HepG2 (cell line): Measurements from ENCODE around the gene TP73. TPM values are rescaled to one million over a fixed set of nuclear protein-coding genes. Genes with fewer than 3 reads are reported as not detected.

Experiments
- ARHGAP35 ChIP-seq: sonication (generic); formaldehyde crosslinking; IDR thresholded peaks from 2 replicates; pipeline ENCODE4 v1.9.0; 2022; ENCODE audit warnings: mild to moderate bottlenecking, inconsistent platforms, moderate library complexity, missing genetic modification reagents, borderline replicate concordance
- CCDC6 ChIP-seq: sonication (generic); formaldehyde crosslinking; IDR thresholded peaks from 2 replicates; pipeline ENCODE4 v1.8.1; 2022; ENCODE audit warnings: mild to moderate bottlenecking, missing genetic modification reagents, moderate library complexity
- ETV5 ChIP-seq: IDR thresholded peaks from 2 replicates; pipeline ENCODE4 v1.6.1; 2018; ENCODE audit warnings: missing biosample characterization, missing genetic modification reagents, inconsistent platforms, borderline replicate concordance
- FOSL1 ChIP-seq: sonication (generic); formaldehyde crosslinking; IDR thresholded peaks from 2 replicates; pipeline ENCODE4 v1.9.0; 2021; ENCODE audit warnings: missing genetic modification reagents, borderline replicate concordance
- GLI4 ChIP-seq: sonication (generic); formaldehyde crosslinking; IDR thresholded peaks from 2 replicates; pipeline ENCODE4 v1.5.1; 2020; ENCODE audit warnings: missing genetic modification reagents, mild to moderate bottlenecking, moderate library complexity, borderline replicate concordance
- JUN ChIP-seq: sonication (generic); formaldehyde crosslinking; IDR thresholded peaks from 2 replicates; pipeline ENCODE4 v1.4.0; 2020; ENCODE audit warnings: mild to moderate bottlenecking, missing genetic modification reagents
- KDM6A ChIP-seq: IDR thresholded peaks from 2 replicates; pipeline ENCODE4 v1.6.1; 2016; ENCODE audit warnings: low read depth
- MYPOP ChIP-seq: sonication (generic); formaldehyde crosslinking; IDR thresholded peaks from 2 replicates; pipeline ENCODE4 v1.8.1; 2023; ENCODE audit warnings: mild to moderate bottlenecking, moderate library complexity, missing genetic modification reagents
- NCOR1 ChIP-seq: fragments of 200-600 bp; sonication (generic); IDR thresholded peaks from 2 replicates; pipeline ENCODE4 v1.7.0; 2017; ENCODE audit warnings: antibody characterized with exemption, low read length, borderline replicate concordance
- NFE2 ChIP-seq: sonication (generic); formaldehyde crosslinking; IDR thresholded peaks from 2 replicates; pipeline ENCODE4 v1.4.0; 2020; ENCODE audit warnings: missing genetic modification reagents
- NR3C1 ChIP-seq: sonication (generic); formaldehyde crosslinking; IDR thresholded peaks from 2 replicates; pipeline ENCODE4 v1.4.0; 2020; ENCODE audit warnings: missing genetic modification reagents
- PAXIP1 ChIP-seq: sonication (generic); formaldehyde crosslinking; conservative IDR thresholded peaks from 2 replicates; pipeline ENCODE4 v1.4.0; 2020; ENCODE audit warnings: mild to moderate bottlenecking, missing genetic modification reagents, moderate library complexity
- SALL1 ChIP-seq: sonication (generic); formaldehyde crosslinking; IDR thresholded peaks from 2 replicates; pipeline ENCODE4 v1.8.0; 2022; ENCODE audit warnings: mild to moderate bottlenecking, missing genetic modification reagents
- SYNCRIP ChIP-seq: fragments of 200-400 bp; formaldehyde crosslinking; IDR thresholded peaks from 2 replicates; pipeline ENCODE4 v1.6.1; 2018; ENCODE audit warnings: mild to moderate bottlenecking, low read depth, low read length; ENCODE audit not compliant: insufficient read depth
- TCF12 ChIP-seq, 2 experiments: fragments of 450-650 bp in 1 of 2; sonication (generic) in 1 of 2; formaldehyde crosslinking in 1 of 2; IDR thresholded peaks; 2 replicates each; pipeline versions ENCODE4 v1.6.1 to v1.8.0; 2017 to 2022; ENCODE audit warnings: antibody characterized with exemption in 1 of 2, mild to moderate bottlenecking in 1 of 2, missing genetic modification reagents in 1 of 2, moderate library complexity in 1 of 2
- THRA ChIP-seq: sonication (generic); formaldehyde crosslinking; IDR thresholded peaks from 2 replicates; pipeline ENCODE4 v1.4.0; 2020; ENCODE audit warnings: missing genetic modification reagents, borderline replicate concordance
- ZKSCAN8 ChIP-seq: IDR thresholded peaks from 2 replicates; pipeline ENCODE4 v1.6.1; 2016; ENCODE audit warnings: borderline replicate concordance, missing genetic modification reagents, missing compliant biosample characterization
- ZNF225 ChIP-seq: sonication (generic); formaldehyde crosslinking; IDR thresholded peaks from 2 replicates; pipeline ENCODE4 v1.4.0; 2020; ENCODE audit warnings: mild to moderate bottlenecking, missing genetic modification reagents
- ZNF350 ChIP-seq: sonication (generic); formaldehyde crosslinking; IDR thresholded peaks from 2 replicates; pipeline ENCODE4 v1.4.0; 2020; ENCODE audit warnings: mild to moderate bottlenecking, low read depth, missing genetic modification reagents, borderline replicate concordance
- ZNF616 ChIP-seq: sonication (generic); formaldehyde crosslinking; IDR thresholded peaks from 2 replicates; pipeline ENCODE4 v1.5.0; 2020; ENCODE audit warnings: low read depth, mild to moderate bottlenecking, missing genetic modification reagents
- ZNF720 ChIP-seq: sonication (generic); formaldehyde crosslinking; IDR thresholded peaks from 2 replicates; pipeline ENCODE4 v1.4.0; 2020; ENCODE audit warnings: missing genetic modification reagents
- ZNF761 ChIP-seq: sonication (generic); formaldehyde crosslinking; conservative IDR thresholded peaks from 2 replicates; pipeline ENCODE4 v1.4.0; 2020; ENCODE audit warnings: mild to moderate bottlenecking, missing genetic modification reagents
- ZNF839 ChIP-seq: sonication (generic); formaldehyde crosslinking; IDR thresholded peaks from 2 replicates; pipeline ENCODE4 v1.4.0; 2020; ENCODE audit warnings: missing genetic modification reagents, mild to moderate bottlenecking, borderline replicate concordance
- polyA plus RNA-seq, 8 experiments: library from polyadenylated mRNA; depleted of rRNA in 3 of 8; stranded (reverse) in 7 of 8; unstranded in 1 of 8; fragments of >200 nt; fragmentation: Illumina TruSeq in 4 of 8; extraction: Trizol in 4 of 8; gene quantifications; 2 replicates each; pipeline versions ENCODE4 v1.2.1 to v1.2.3, GENCODE V29; 2011 to 2016; ENCODE audit warnings: low read depth in 4 of 8, missing spikeins in 1 of 8, mixed read lengths in 1 of 8; ENCODE audit not compliant: insufficient read depth in 1 of 8
- total RNA-seq, 5 experiments: library from RNA; depleted of rRNA; stranded (reverse); fragments of >200 nt; fragmentation: Illumina TruSeq; extraction: Trizol; gene quantifications; 2 replicates each; pipeline ENCODE4 v1.2.3, GENCODE V29; 2016; ENCODE audit warnings: low read depth in 1 of 5

TP73 gene
- total and polyA plus RNA-seq, 2 of the 13 experiments (the other 11 are each of a cell fraction or from before 2014, with no cell fraction given): 0.49 to 1.1 TPM

- TF ChIP-seq ZNF839 (CRISPR knock-in tag): no peak
- no peak for TF ChIP-seq JUN
- TF ChIP-seq MYPOP (CRISPR knock-in tag): no peak
- no peak for TF ChIP-seq CCDC6 (CRISPR knock-in tag)
- TF ChIP-seq PAXIP1 (CRISPR knock-in tag): 0 out of 2 replicates have a peak, but pooled peaks have one; percentile 41
- no peak for TF ChIP-seq ZKSCAN8
- peak; percentile 67; the same call in 1 of the 2 replicates for TF ChIP-seq THRA (CRISPR knock-in tag)
- TF ChIP-seq ZNF616 (CRISPR knock-in tag): no peak
- 0 out of 2 replicates have a peak, but pooled peaks have one; percentile 43 for TF ChIP-seq ARHGAP35 (CRISPR knock-in tag)
- TF ChIP-seq ZNF761: 0 out of 2 replicates have a peak, but pooled peaks have one; percentile 30
- no peak for TF ChIP-seq FOSL1 (CRISPR knock-in tag)
- TF ChIP-seq SALL1: peak; percentile 89
- TF ChIP-seq ZNF720: no peak
- TF ChIP-seq ETV5 (CRISPR knock-in tag): 0 out of 2 replicates have a peak, but pooled peaks have one; percentile 25
- TF ChIP-seq NR3C1 (CRISPR knock-in tag): no peak
- TF ChIP-seq SYNCRIP: no peak
- no peak for TF ChIP-seq KDM6A (CRISPR knock-in tag)
- no peak for TF ChIP-seq ZNF225
- no peak for TF ChIP-seq TCF12 (IDR thresholded peaks at IDR 0.05)
- no peak for TF ChIP-seq TCF12 (CRISPR knock-in tag; IDR thresholded peaks at IDR 0.05)
- TF ChIP-seq NCOR1: no peak
- TF ChIP-seq NFE2 (CRISPR knock-in tag): no peak
- no peak for TF ChIP-seq ZNF350
- no peak for TF ChIP-seq GLI4 (CRISPR knock-in tag)
Observed at GRCh38 chr1:3668585-3669300, 16.4 kb downstream of the TP73 start (continued).
